BLaER1 treated with 17β-estradiol and CSF1 and Interleukin-3, amounts not matched to agents 10 nM and 100 nM (cell line): ENCODE results near the gene PAK4.
A peak's percentile ranks its signal among the peaks of the same experiment; 100 is the strongest.

Experiments
- H3K27ac ChIP-seq, 11 experiments: shearing (Covaris generic); formaldehyde crosslinking; 2 replicates each; pipeline ENCODE4 v1.8.1; 2022
- H3K27me3 ChIP-seq, 11 experiments: shearing (Covaris generic); formaldehyde crosslinking; 2 replicates each; pipeline ENCODE4 v1.8.1; 2022
- H3K36me3 ChIP-seq, 11 experiments: shearing (Covaris generic); formaldehyde crosslinking; 2 replicates each; pipeline ENCODE4 v1.8.1; 2022
- H3K4me1 ChIP-seq, 10 experiments: shearing (Covaris generic); formaldehyde crosslinking; 2 replicates each; pipeline ENCODE4 v1.8.1; 2022
- H3K4me2 ChIP-seq, 11 experiments: shearing (Covaris generic); formaldehyde crosslinking; 2 replicates each; pipeline ENCODE4 v1.8.1; 2022
- H3K4me3 ChIP-seq, 10 experiments: shearing (Covaris generic); formaldehyde crosslinking; 2 replicates each; pipeline ENCODE4 v1.8.1; 2022
- H3K9ac ChIP-seq, 11 experiments: shearing (Covaris generic); formaldehyde crosslinking; 2 replicates each; pipeline ENCODE4 v1.8.1; 2022
- H3K9me3 ChIP-seq, 11 experiments: shearing (Covaris generic); formaldehyde crosslinking; replicated peaks in 1 of 11; 2 replicates each; pipeline ENCODE4 v1.8.1; 2022
- H4K20me1 ChIP-seq, 11 experiments: shearing (Covaris generic); formaldehyde crosslinking; 2 replicates each; pipeline ENCODE4 v1.8.1; 2022
- Cebpa-rat ChIP-seq, 11 experiments: shearing (Covaris generic); IDR thresholded peaks; 2 replicates each; pipeline ENCODE4 v1.8.1; 2022

The PAK4 gene

DNA sequence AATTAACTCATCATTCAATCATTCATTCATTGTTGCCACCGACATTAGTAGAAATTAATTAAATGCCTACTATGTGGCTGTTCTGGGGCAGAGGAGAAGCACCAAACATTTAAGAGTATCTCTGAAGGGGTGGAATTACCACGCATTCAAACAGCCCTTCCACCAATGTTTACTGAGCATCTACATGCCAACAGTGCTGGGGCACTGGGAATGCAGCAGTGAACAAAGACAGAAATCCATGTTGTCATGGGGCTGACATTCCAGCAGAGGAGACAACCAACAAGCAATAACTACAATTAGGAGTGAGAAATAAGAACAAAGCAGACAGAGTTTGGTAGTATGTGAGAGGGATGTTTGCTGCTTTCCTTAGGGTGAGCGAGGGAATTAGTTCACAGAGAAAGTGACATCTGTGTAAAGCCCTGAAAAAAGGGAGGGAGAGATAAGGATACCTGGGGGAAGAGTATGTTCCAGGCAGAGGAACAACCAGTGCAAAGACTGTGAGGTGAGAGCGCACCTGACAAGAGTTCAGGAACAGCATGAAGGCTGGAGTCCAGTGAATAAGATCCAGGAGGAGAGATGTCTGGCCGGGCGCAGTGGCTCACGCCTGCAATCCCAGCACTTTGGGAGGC lies 1.3 kb upstream of the PAK4 start:
- Histone ChIP-seq H3K4me2 (peak overlapping the region in 4 of 11 experiments; percentile 13 to 99 (median 37); a peak in 5 of 22 replicates), H3K27ac (no peak overlapping the region), H3K27me3 (no peaks in the 10 kb centered on the region), H3K36me3 (no peaks in the 10 kb centered on the region), H3K4me1 (peaks cover 15 to 50% (median 40%) of the 10 kb centered on the region in 10 experiments; a peak in 19 of 20 replicates), H3K9me3 (no peaks in the 10 kb centered on the region), H4K20me1 (peaks cover 0 to 29% (median 28%) of the 10 kb centered on the region in 11 experiments; a peak in 20 of 22 replicates), H3K4me3 (no peak overlapping the region), H3K9ac (no peak overlapping the region)
- TF ChIP-seq Cebpa-rat (IDR thresholded peaks at IDR 0.05), result no peak

GRCh38 chr19:39125199-39125553 lies 410 bp upstream of the PAK4 start:
- H3K9me3 ChIP-seq, result no peaks in the 10 kb centered on the region
- peaks cover 0 to 36% (median 28%) of the 10 kb centered on the region in 11 experiments; a peak in 20 of 22 replicates for H4K20me1 ChIP-seq
- H3K4me3 ChIP-seq, result peak overlapping the region; percentile 69 to 96 (median 79)
- peak overlapping the region; percentile 29 to 99 (median 55); a peak in 21 of 22 replicates for H3K4me2 ChIP-seq
- peak overlapping the region; percentile 82 to 90 (median 86); a peak in 20 of 22 replicates for H3K9ac ChIP-seq
- peaks cover 15 to 58% (median 48%) of the 10 kb centered on the region in 10 experiments; a peak in 19 of 20 replicates for H3K4me1 ChIP-seq
- TF ChIP-seq Cebpa-rat (IDR thresholded peaks at IDR 0.05), result no peak
- H3K36me3 ChIP-seq, result no peaks in the 10 kb centered on the region
- peak overlapping the region in 10 of 11 experiments; percentile 28 to 90 (median 86); a peak in 18 of 22 replicates for H3K27ac ChIP-seq
- no peaks in the 10 kb centered on the region for H3K27me3 ChIP-seq

- no peaks in the 10 kb centered on the region for H3K27me3 ChIP-seq
- peak overlapping the region; percentile 82 to 90 (median 86) for H3K9ac ChIP-seq
- H3K27ac ChIP-seq, result peak overlapping the region in 10 of 11 experiments; percentile 75 to 90 (median 86); a peak in 18 of 22 replicates
- peak overlapping the region; percentile 91 to 99 (median 96) for H3K4me2 ChIP-seq
- peaks cover 0 to 50% (median 42%) of the 10 kb centered on the region in 11 experiments; a peak in 20 of 22 replicates for H4K20me1 ChIP-seq
- H3K4me1 ChIP-seq, result peaks cover 28 to 72% (median 61%) of the 10 kb centered on the region in 10 experiments
- peak overlapping the region; percentile 69 to 96 (median 79) for H3K4me3 ChIP-seq
- no peaks in the 10 kb centered on the region for H3K36me3 ChIP-seq
- no peak for TF ChIP-seq Cebpa-rat (IDR thresholded peaks at IDR 0.05)
- no peaks in the 10 kb centered on the region for H3K9me3 ChIP-seq
Observed at GRCh38 chr19:39126312-39127187, 964 bp downstream of the PAK4 start.

DNA sequence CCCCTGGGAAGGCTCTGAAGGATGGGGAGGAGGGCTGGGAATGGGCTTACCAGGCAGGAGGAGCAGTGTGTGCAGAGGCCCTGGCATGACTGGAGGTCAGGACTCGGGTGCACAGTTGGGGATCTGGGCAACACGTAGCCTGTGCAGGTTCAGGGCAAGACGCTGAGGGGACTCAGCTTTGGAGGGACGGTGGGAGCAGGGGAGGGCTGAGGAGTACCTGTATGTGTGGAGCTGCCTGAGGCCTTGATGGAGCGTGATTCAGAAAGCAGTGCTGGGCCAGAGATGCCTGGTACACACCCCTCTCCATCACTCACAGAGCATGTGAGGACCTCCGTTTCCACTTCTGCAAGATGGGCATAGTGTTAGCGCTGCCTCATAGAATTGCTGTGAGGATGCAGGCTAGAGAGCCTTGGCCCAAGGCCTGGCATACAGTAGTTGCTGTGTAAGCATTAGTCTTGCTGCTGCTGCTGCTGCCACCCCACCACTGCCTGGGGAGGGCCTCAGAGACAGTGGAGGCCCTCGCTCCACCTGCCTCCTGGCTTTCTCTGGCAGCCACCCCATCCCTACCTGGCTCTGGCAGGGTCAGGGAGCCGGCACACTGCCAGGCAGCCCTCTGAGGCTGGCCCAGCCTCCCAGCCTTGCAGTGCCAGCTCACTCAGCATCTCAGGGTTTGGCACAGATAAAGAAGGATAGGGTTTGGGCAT lies 2.4 kb downstream of the PAK4 start:
- no peak overlapping the region for H3K4me3 ChIP-seq
- peak overlapping the region in 2 of 11 experiments; percentile 11 to 22; a peak in 3 of 22 replicates for H3K27ac ChIP-seq
- H3K4me1 ChIP-seq, result peaks cover 40 to 86% (median 76%) of the 10 kb centered on the region in 10 experiments
- H3K36me3 ChIP-seq, result no peaks in the 10 kb centered on the region
- no peak for TF ChIP-seq Cebpa-rat (IDR thresholded peaks at IDR 0.05)
- peak overlapping the region in 10 of 11 experiments; percentile 91 to 99 (median 96); a peak in 20 of 22 replicates for H3K4me2 ChIP-seq
- H3K9me3 ChIP-seq, result no peaks in the 10 kb centered on the region
- H3K27me3 ChIP-seq, result no peaks in the 10 kb centered on the region
- H4K20me1 ChIP-seq, result peaks cover 6 to 64% (median 56%) of the 10 kb centered on the region in 11 experiments; a peak in 21 of 22 replicates
- peak overlapping the region in 7 of 11 experiments; percentile 11 to 89 (median 86); a peak in 9 of 22 replicates for H3K9ac ChIP-seq

DNA sequence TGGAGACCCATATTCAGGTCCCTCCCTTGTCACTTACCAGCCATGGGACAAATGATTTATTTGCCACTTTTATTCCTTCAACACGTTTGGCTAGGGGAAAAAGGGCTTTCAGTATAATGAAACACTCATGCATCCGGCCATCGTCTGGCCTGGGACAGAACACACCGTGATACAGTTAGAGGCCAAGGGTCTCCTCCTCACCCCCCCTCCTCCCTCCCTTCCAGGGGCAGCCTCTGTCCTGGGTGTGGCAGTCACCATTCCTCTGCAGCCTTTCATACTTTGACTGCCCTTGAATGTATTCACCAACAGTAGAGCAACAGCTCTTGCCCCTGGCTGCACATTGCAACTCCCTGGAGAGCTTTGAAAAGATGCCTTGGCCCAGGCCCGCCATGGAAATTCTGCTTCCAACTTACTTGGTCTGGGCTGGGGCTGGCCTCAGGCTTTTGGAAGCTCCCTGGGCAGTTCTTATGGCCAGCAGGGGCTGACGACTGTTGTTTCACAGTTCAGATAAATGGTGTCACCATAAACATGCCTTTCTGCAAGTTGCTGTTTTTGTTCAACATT lies 3.0 kb downstream of the PAK4 start:
- Histone ChIP-seq H3K9ac (peak overlapping the region in 6 of 11 experiments; percentile 5 to 89 (median 66); a peak in 4 of 22 replicates), H3K27ac (no peak overlapping the region), H3K27me3 (no peaks in the 10 kb centered on the region), H3K9me3 (no peaks in the 10 kb centered on the region), H3K4me3 (no peak overlapping the region), H4K20me1 (peaks cover 6 to 70% (median 63%) of the 10 kb centered on the region in 11 experiments; a peak in 21 of 22 replicates), H3K4me2 (peak overlapping the region in 8 of 11 experiments; percentile 91 to 99 (median 96); a peak in 15 of 22 replicates), H3K36me3 (no peaks in the 10 kb centered on the region), H3K4me1 (peaks cover 44 to 88% (median 80%) of the 10 kb centered on the region in 10 experiments)
- TF ChIP-seq Cebpa-rat (IDR thresholded peaks at IDR 0.05), result no peak

DNA sequence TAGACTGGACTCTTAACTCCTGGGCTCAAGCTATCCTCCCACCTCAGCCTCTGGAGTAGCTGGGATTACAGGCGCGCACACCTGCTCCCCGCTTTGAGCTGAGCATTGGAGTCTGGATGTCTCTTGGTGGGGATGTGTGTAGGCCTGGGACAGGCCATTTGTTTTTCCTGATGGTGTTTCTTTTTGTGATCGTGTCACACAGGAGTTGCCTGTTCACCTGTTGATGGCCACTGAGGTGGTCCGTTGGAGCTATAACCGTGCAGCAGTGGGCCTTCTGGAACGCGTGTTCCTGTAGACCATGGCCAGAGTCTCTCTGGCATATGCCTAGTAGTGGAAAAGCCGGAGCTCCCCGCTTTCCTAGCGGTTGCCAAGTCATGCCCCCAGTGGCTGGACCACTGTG lies 3.5 kb downstream of the PAK4 start:
- H3K4me1 ChIP-seq, result peaks cover 47 to 86% (median 80%) of the 10 kb centered on the region in 10 experiments
- H3K27ac ChIP-seq, result no peak overlapping the region
- peak overlapping the region in 8 of 11 experiments; percentile 15 to 99 (median 96); a peak in 13 of 22 replicates for H3K4me2 ChIP-seq
- no peaks in the 10 kb centered on the region for H3K27me3 ChIP-seq
- peak overlapping the region in 3 of 11 experiments; percentile 5 to 37 (median 5); a peak in 1 of 22 replicates for H3K9ac ChIP-seq
- H3K9me3 ChIP-seq, result no peaks in the 10 kb centered on the region
- no peak overlapping the region for H3K4me3 ChIP-seq
- H3K36me3 ChIP-seq, result no peaks in the 10 kb centered on the region
- H4K20me1 ChIP-seq, result peaks cover 6 to 75% (median 67%) of the 10 kb centered on the region in 11 experiments; a peak in 21 of 22 replicates
- TF ChIP-seq Cebpa-rat (IDR thresholded peaks at IDR 0.05), result no peak

DNA sequence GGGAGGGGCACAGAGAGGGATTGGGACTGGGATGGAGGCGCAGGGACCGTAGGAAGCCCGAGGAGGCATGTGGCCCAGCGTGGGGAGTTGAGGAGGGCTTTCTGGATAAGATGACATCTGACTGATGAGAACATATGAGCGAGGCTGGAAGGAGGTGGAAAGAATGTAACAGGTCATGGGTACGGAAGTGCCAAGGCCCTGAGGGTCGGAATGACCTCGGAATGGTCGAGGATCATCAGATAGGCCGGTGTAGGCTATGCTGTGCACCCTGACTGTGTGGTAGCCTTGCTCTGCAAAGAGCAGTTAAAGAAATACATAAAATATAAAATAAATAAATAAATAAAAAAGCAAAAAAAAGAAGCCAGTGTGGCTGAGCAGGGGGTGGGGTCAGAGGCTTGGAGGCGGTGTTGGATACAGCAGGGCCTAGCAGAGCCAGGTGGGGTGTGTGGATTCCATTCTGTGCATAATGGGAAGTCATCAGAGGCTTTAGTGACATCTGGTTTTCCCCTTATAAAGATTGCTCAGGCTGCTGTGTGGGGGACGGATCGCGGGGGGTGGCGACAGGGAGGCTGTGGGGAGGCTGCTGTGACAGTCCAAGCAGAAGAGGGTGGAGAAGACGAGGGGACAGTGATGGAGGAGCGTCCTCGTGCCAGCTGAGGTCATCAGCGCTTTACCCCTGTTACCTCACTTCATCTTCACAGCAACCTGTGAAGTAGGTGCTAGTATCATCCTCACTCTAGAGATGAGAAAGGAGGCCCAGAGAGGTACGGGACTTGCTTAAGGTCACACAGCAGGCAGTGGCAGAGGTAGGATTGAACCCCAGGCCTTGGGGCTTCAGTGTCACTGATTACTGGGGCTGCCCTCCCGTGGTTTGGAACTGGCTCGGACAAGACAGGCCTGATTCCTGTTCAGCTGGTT lies 5.0 kb downstream of the PAK4 start:
- 0 out of 22 replicates have a peak, but pooled peaks cover 0 to 3% (median 0%) of the 10 kb centered on the region in 11 experiments for H3K36me3 ChIP-seq
- peak overlapping the region; percentile 64 to 92 (median 88) for H3K4me2 ChIP-seq
- H3K27me3 ChIP-seq, result no peaks in the 10 kb centered on the region
- H4K20me1 ChIP-seq, result peaks cover 6 to 90% (median 82%) of the 10 kb centered on the region in 11 experiments; a peak in 21 of 22 replicates
- H3K9me3 ChIP-seq, result no peaks in the 10 kb centered on the region
- no peak for TF ChIP-seq Cebpa-rat (IDR thresholded peaks at IDR 0.05)
- peak overlapping the region in 9 of 11 experiments; percentile 23 to 79 (median 70); a peak in 20 of 22 replicates for H3K27ac ChIP-seq
- H3K4me1 ChIP-seq, result peaks cover 49 to 93% (median 83%) of the 10 kb centered on the region in 10 experiments
- H3K9ac ChIP-seq, result peak overlapping the region; percentile 18 to 74 (median 60); a peak in 19 of 22 replicates
- peak overlapping the region in 5 of 10 experiments; percentile 21 to 55 (median 42); a peak in 10 of 20 replicates for H3K4me3 ChIP-seq
